Psoas muscle (tissue), 8 donors: Measurements from ENCODE around the gene DENND1A. TPM values are rescaled to one million over a fixed set of nuclear protein-coding genes. Genes with fewer than 3 reads are reported as not detected.
"Not testable (repeated sequence)": the region's sequence is repeated elsewhere in the genome, so short reads cannot be mapped to it uniquely, and the experiment has no call there.

Source experiments
- ATAC-seq, 4 donors: fragments of 200-7000 bp; cut with Tn5 transposase; one replicate each; pipeline ENCODE4 v1.9.1; 2020; ENCODE audit warnings: moderate library complexity in 3 of 4, mild to moderate bottlenecking in 2 of 4
- DNase-seq, 2 donors: peaks; one replicate each; pipeline ENCODE4 v3.0.0-alpha.2; 2020
- H3K27ac ChIP-seq: fragments of 200-600 bp; one replicate; pipeline ENCODE4 v1.8.0; 2022
- H3K27me3 ChIP-seq, 3 donors: fragments of 200-600 bp in 1 of 3; one replicate each; pipeline versions ENCODE4 v1.6.1 to v1.8.0; 2013 to 2022; ENCODE audit warnings: low read length in 2 of 3, mild to moderate bottlenecking in 2 of 3, moderate library complexity in 1 of 3; ENCODE audit not compliant: insufficient read depth in 3 of 3
- H3K36me3 ChIP-seq, 2 donors: fragments of 200-600 bp in 1 of 2; one replicate each; pipeline versions ENCODE4 v1.6.1 to v1.8.0; 2013 to 2022; ENCODE audit warnings: low read depth in 1 of 2, mild to moderate bottlenecking in 1 of 2, moderate library complexity in 1 of 2; ENCODE audit not compliant: insufficient read depth in 1 of 2
- H3K4me1 ChIP-seq: fragments of 200-600 bp; one replicate; pipeline ENCODE4 v1.8.0; 2022
- H3K4me3 ChIP-seq: fragments of 200-600 bp; one replicate; pipeline ENCODE4 v1.8.0; 2022; ENCODE audit warnings: mild to moderate bottlenecking
- H3K9me3 ChIP-seq: fragments of 200-600 bp; one replicate; pipeline ENCODE4 v1.8.0; 2022
- WGBS, 3 donors: extraction: QIAGEN DNeasy Blood & Tissue Kit; methylation state at CpG; one replicate each; pipeline versions ENCODE4 v1.1.6 to v1.1.7; 2013; 5-methylcytosine and 5-hydroxymethylcytosine counted together
- intact Hi-C, 2 donors: fragments of 100-400 bp; cut with DNase I; formaldehyde crosslinking; loops; one replicate each; pipeline versions ENCODE4 v1.11.0 to v1.14.2; 2022
- polyA plus RNA-seq, 3 donors: library from polyadenylated mRNA; stranded (reverse); fragments of 200-250 nt; gene quantifications; one replicate each; pipeline ENCODE4 v1.2.3, GENCODE V29; 2013
- total RNA-seq, 4 donors: library from RNA; stranded (reverse); fragmentation: NEBNext Ultra II Directional in 2 of 4; extraction: Animal tissue kit (Norgen Biotek cat#: 25700) in 2 of 4; gene quantifications; one replicate each; pipeline versions ENCODE4 v1.2.1 to v1.2.4, GENCODE V29; 2021 to 2023
- TF ChIP-seq, protein P1 (sequence below): fragments of 200-600 bp; IDR thresholded peaks from one replicate; pipeline ENCODE4 v1.8.0; 2022; ENCODE audit warnings: antibody characterized with exemption
- donor health status: healthy with polysubstance abuse.
- donor health status: DM: no; HTN: no; CAD: no; lungs with moderate emphysema.
- donor health status: Bipolar disorder and iron deficiency.
- donor health status: healthy.
- donor health status: DM: yes; HTN: yes; CAD: no.
- donor health status: DM: no; HTN: no; CAD: no.
- donor health status: DM: no; HTN: no; CAD: no.
- donor health status: DM: yes; HTN: yes; CAD: no.

The DENND1A gene
- total and polyA plus RNA-seq, 7 donors, result 6.1 to 17.3 (median 13.9) TPM

DNA sequence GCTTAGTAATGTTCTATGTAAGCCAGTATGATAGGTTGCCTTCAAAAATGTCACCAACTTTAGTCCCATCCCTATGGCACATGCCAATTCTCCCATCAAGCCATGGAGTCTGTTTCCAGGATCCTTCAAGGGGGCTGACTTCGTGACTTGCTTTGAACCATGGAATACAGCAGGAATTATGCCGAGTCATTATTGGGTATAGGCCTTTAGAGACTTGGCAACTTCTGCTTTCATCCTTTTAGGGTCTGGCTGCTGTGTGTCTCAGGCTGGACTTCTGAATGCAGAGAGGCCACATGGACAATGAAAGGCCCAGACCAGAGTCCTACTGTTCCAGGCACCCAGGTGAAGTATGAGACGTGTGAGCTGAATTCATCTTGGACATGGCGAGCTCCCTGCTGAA lies 109.8 kb downstream of the DENND1A start:
- Histone ChIP-seq H3K36me3 (no peaks in the 10 kb centered on the region), H3K4me3 (no peak overlapping the region), H3K4me1 (no peaks in the 10 kb centered on the region), H3K27ac (no peak overlapping the region), H3K9me3 (no peaks in the 10 kb centered on the region), H3K27me3 (no peaks in the 10 kb centered on the region)
- TF ChIP-seq, protein P1, sequence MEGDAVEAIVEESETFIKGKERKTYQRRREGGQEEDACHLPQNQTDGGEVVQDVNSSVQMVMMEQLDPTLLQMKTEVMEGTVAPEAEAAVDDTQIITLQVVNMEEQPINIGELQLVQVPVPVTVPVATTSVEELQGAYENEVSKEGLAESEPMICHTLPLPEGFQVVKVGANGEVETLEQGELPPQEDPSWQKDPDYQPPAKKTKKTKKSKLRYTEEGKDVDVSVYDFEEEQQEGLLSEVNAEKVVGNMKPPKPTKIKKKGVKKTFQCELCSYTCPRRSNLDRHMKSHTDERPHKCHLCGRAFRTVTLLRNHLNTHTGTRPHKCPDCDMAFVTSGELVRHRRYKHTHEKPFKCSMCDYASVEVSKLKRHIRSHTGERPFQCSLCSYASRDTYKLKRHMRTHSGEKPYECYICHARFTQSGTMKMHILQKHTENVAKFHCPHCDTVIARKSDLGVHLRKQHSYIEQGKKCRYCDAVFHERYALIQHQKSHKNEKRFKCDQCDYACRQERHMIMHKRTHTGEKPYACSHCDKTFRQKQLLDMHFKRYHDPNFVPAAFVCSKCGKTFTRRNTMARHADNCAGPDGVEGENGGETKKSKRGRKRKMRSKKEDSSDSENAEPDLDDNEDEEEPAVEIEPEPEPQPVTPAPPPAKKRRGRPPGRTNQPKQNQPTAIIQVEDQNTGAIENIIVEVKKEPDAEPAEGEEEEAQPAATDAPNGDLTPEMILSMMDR, result no peak
- ATAC-seq (no peak), DNase-seq (no peak)
- whole genome bisulfite sequencing, 3 donors, result 92 to 96% (median 94%) methylated on average over 4 of the region's 4 CpGs
- intact Hi-C loops, result no loop called here

DNA sequence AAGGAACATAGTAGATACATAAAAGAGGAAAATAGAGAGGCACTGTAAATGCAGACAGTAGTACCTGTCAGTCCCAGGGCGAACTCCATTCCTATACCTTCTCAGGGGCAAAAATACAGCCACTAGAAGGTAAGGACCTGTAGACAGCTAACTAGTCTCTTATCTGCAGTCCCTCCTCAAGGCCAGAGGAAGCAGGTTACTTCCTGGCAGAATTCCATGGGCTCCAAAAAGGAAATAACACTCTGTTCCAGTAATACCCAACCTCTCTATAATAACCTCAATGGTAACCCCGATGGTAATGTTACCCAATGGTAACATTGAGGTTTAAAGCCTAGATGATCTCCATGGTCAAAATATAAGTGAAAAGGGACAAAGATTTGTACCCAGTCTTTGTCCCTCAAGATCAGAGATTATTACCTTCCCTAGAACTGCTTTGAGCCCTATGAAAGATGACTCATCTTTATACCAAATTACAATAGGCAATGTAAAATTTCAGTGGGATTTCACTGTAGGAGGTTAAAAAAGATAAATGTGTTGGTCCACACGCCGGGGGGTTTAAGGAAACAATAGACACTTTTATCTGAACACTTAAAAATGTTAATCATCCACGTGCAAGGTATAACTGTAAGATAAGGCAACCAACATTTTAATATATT lies 113.0 kb downstream of the DENND1A start:
- H3K4me3 ChIP-seq, result no peak overlapping the region
- no peak for ATAC-seq
- TF ChIP-seq, protein P1, result no peak
- H3K27ac ChIP-seq, result no peak overlapping the region
- 79 to 83% (median 82%) methylated on average over 5 of the region's 5 CpGs for WGBS, 3 donors
- no peaks in the 10 kb centered on the region for H3K9me3 ChIP-seq
- H3K36me3 ChIP-seq, result no peaks in the 10 kb centered on the region
- intact Hi-C loops, result no loop called here
- H3K27me3 ChIP-seq, result no peaks in the 10 kb centered on the region
- DNase-seq, result no peak
- H3K4me1 ChIP-seq, result no peaks in the 10 kb centered on the region

DNA sequence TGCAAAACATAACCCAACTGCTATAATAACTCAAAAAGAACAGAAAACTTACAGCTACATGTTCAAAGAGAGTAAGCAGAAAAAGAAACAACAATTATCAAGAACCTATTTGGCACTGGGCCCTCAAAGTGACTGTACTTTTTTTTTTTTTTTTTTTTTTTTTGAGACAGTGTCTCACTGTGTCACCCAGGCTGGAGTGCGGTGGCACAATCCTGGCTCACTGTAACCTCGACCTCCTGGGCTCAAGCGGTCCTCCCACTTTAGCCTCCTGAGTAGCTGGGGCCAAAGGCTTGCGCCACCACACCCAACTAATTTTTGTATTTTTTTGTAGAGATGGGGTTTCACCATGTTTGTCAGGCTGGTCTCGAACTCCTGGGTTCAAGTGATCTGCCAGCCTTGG lies 114.1 kb downstream of the DENND1A start:
- DNase-seq, H3K4me3 ChIP-seq, ATAC-seq, H3K4me1 ChIP-seq, H3K9me3 ChIP-seq, H3K36me3 ChIP-seq, H3K27ac ChIP-seq, H3K27me3 ChIP-seq, intact Hi-C loops: not testable (repeated sequence)
- WGBS, 3 donors, result 93 to 99% (median 93%) methylated on average over 5 of the region's 5 CpGs

- Histone ChIP-seq H3K36me3 (no peaks in the 10 kb centered on the region), H3K9me3 (no peaks in the 10 kb centered on the region), H3K27me3 (no peaks in the 10 kb centered on the region), H3K4me3 (no peak overlapping the region), H3K4me1 (no peaks in the 10 kb centered on the region), H3K27ac (no peak overlapping the region)
- 73 to 94% (median 89%) methylated on average over 1 of the region's 1 CpG for WGBS, 3 donors
- DNase-seq (no peak), ATAC-seq (no peak)
- intact Hi-C loops, result no loop called here
- TF ChIP-seq, protein P1, result no peak
Measured at GRCh38 chr9:123814496-123814895, 115.4 kb downstream of the DENND1A start.

DNA sequence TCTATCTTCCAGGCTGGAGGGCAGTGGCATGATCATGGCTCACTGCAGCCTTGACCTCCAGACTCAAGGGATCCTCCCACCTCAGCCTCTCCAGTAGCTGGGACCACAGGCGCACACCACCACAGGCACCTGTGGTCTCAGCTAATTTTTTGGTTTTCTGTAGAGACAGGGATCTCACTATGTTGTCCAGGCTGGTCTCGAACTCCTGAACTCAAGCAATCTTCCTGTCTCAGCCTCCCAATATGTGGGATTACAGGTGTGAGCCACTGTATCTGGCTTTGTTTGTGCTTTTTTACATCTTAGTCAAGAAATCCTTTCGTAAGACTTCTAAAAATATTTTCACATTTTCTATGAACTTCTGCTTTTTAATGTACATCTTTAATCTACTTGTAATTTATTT lies 116.9 kb downstream of the DENND1A start:
- no peak for ATAC-seq
- intact Hi-C loops, result no loop called here
- DNase-seq, result no peak
- Histone ChIP-seq H3K9me3 (no peaks in the 10 kb centered on the region), H3K36me3 (no peaks in the 10 kb centered on the region), H3K27ac (no peak overlapping the region), H3K4me1 (no peaks in the 10 kb centered on the region), H3K4me3 (no peak overlapping the region), H3K27me3 (no peaks in the 10 kb centered on the region)
- WGBS, 3 donors, result 98 to 100% (median 98%) methylated on average over 3 of the region's 3 CpGs
- TF ChIP-seq, protein P1, result no peak
